Measurements from ENCODE around the gene OIP5. TPM values are rescaled to one million over a fixed set of nuclear protein-coding genes. Genes with fewer than 3 reads are reported as not detected.

Gene OIP5
- total RNA-seq, 1 experiment from 2014 or later = 40.3 TPM

DNA sequence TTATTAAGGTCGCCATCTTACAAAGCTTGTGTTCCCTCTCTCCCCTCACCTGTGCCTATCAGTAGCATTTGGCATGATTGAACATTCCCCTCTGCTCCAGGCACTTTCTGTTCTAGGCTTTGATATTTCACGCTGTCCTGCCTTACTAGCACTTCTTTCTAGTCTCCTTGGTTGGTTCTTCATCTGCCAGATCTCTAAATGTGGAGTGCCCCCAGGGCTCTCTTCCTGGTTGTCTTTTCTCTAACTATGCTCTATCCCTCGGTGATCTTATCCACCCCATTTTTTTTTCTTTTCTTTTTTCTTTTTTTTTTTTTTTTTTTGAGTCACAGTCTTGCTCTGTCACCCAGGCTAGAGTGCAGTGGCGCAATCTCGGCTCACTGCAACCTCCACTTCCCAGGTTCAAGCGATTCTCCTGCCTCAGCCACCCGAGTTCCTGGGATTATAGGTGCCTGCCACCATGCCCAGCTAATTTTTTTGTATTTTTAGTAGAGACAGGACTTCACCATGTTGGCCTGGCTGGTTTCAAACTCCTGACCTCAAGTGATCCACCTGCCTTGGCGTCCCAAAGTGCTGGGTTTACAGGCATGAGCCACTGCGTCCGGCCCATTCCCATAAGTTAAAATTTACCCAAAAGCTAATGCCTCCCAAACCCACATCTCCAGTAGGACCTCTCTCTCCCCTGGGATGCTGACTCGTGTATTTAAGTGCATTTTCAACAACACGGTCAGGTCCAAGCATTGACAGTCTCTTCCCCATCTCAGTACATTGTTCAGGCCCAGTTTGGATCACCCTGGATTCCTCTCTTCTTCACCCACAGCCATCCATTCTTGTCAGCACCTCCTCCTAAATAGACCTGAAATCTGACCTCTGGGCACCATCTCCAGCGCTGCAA is 5.5 kb upstream of the OIP5 start:
- H3K79me2 ChIP-seq (ENCODE audit: low read length) = peaks cover 93% of the 10 kb centered on the region
- no TSS peak for BruUV-seq (replicated peaks)
- no peaks in the 10 kb centered on the region for H3K9me2 ChIP-seq (replicated peaks; ENCODE audit: low read length)
- H3K36me3 ChIP-seq (ENCODE audit: low read depth, low read length) = peaks cover 36% of the 10 kb centered on the region
- no peaks in the 10 kb centered on the region for H3F3A ChIP-seq (ENCODE audit: low read length, unreplicated experiment)
- peaks cover 19% of the 10 kb centered on the region for H3K4me1 ChIP-seq (ENCODE audit: insufficient read depth, low read length)
- H3K27me3 ChIP-seq (ENCODE audit: low read length) = no peaks in the 10 kb centered on the region
- DNase-seq (no peak), ATAC-seq (no peak)
- H4K20me1 ChIP-seq (ENCODE audit: low read length) = peaks cover 6% of the 10 kb centered on the region; the same call in 1 of the 2 replicates
- TF ChIP-seq EZH2phosphoT487 (IDR thresholded peaks at IDR 0.05; ENCODE audit: borderline replicate concordance, low read length) (no peak), EZH2 (IDR thresholded peaks at IDR 0.05; ENCODE audit: low read length, unreplicated experiment) (no peak)
- TF ChIP-seq, protein P1, sequence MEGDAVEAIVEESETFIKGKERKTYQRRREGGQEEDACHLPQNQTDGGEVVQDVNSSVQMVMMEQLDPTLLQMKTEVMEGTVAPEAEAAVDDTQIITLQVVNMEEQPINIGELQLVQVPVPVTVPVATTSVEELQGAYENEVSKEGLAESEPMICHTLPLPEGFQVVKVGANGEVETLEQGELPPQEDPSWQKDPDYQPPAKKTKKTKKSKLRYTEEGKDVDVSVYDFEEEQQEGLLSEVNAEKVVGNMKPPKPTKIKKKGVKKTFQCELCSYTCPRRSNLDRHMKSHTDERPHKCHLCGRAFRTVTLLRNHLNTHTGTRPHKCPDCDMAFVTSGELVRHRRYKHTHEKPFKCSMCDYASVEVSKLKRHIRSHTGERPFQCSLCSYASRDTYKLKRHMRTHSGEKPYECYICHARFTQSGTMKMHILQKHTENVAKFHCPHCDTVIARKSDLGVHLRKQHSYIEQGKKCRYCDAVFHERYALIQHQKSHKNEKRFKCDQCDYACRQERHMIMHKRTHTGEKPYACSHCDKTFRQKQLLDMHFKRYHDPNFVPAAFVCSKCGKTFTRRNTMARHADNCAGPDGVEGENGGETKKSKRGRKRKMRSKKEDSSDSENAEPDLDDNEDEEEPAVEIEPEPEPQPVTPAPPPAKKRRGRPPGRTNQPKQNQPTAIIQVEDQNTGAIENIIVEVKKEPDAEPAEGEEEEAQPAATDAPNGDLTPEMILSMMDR (conservative IDR thresholded peaks at IDR 0.05; ENCODE audit: low read depth, low read length) = no peak
- ChIA-PET CTCF (interaction anchor here (0.6 kb wide), 1 partner anchor 391 kb away, joined by 4 read pairs; no protein-coding TSS in a partner anchor), POLR2A (ENCODE audit: unreplicated experiment) (no interaction called here)
- intact Hi-C loops (cut with micrococcal nuclease) = no loop called here
- no peak overlapping the region for H3K27ac ChIP-seq (ENCODE audit: low read length)
- H3K9ac ChIP-seq (ENCODE audit: low read length) = no peak overlapping the region
- no peak overlapping the region for H3K4me2 ChIP-seq (ENCODE audit: low read length)
- H2AFZ ChIP-seq (ENCODE audit: low read length) = no peak overlapping the region
- no peak overlapping the region for H3K4me3 ChIP-seq (ENCODE audit: low read length)
- H3K9me3 ChIP-seq (ENCODE audit: low read length) = no peaks in the 10 kb centered on the region

- Histone ChIP-seq H3K27me3 (ENCODE audit: low read length) (no peaks in the 10 kb centered on the region), H3K36me3 (ENCODE audit: low read depth, low read length) (peaks cover 29% of the 10 kb centered on the region), H4K20me1 (ENCODE audit: low read length) (peaks cover 5% of the 10 kb centered on the region; the same call in 1 of the 2 replicates), H3F3A (ENCODE audit: low read length, unreplicated experiment) (no peaks in the 10 kb centered on the region), H2AFZ (ENCODE audit: low read length) (no peak overlapping the region), H3K9ac (ENCODE audit: low read length) (no peak overlapping the region), H3K9me2 (replicated peaks; ENCODE audit: low read length) (no peaks in the 10 kb centered on the region), H3K4me3 (ENCODE audit: low read length) (no peak overlapping the region), H3K4me2 (ENCODE audit: low read length) (no peak overlapping the region), H3K4me1 (ENCODE audit: insufficient read depth, low read length) (peaks cover 17% of the 10 kb centered on the region), H3K9me3 (ENCODE audit: low read length) (no peaks in the 10 kb centered on the region), H3K79me2 (ENCODE audit: low read length) (peaks cover 87% of the 10 kb centered on the region), H3K27ac (ENCODE audit: low read length) (no peak overlapping the region)
- intact Hi-C loops (cut with micrococcal nuclease) = no loop called here
- DNase-seq = no peak
- no peak for ATAC-seq
- CTCF ChIA-PET = interaction anchor here (0.6 kb wide), 1 partner anchor 390 kb away, joined by 4 read pairs; no protein-coding TSS in a partner anchor
- BruUV-seq (replicated peaks) = no TSS peak
- POLR2A ChIA-PET (ENCODE audit: unreplicated experiment) = no interaction called here
- TF ChIP-seq, protein P1 (conservative IDR thresholded peaks at IDR 0.05; ENCODE audit: low read depth, low read length) = no peak
- TF ChIP-seq EZH2phosphoT487 (IDR thresholded peaks at IDR 0.05; ENCODE audit: borderline replicate concordance, low read length) = no peak
- no peak for TF ChIP-seq EZH2 (IDR thresholded peaks at IDR 0.05; ENCODE audit: low read length, unreplicated experiment)
Measured at GRCh38 chr15:41337047-41337446, 4.7 kb upstream of the OIP5 start.

DNA sequence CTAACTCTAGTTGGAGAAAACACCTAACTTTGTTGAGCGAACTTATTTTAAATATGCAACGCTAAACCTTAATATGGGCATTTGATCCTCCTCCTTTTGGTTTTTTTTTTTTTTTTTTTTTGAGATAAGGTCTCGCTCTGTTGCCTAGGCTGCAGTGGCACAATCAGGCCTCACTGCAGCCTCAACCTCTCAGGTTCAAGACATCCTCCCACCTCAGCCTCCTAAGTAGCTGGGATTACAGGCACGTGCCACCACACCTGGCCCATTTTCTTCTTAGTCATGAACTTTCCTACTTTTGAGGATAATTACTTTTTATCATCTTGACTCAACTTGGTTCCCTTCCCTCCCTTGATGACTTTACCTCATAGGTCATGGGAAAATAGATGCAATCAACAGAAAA is 4.2 kb upstream of the OIP5 start:
- Histone ChIP-seq H3K9me3 (ENCODE audit: low read length) (no peaks in the 10 kb centered on the region), H3K79me2 (ENCODE audit: low read length) (peaks cover 86% of the 10 kb centered on the region), H3F3A (ENCODE audit: low read length, unreplicated experiment) (no peaks in the 10 kb centered on the region), H3K4me3 (ENCODE audit: low read length) (no peak overlapping the region), H3K9ac (ENCODE audit: low read length) (no peak overlapping the region), H4K20me1 (ENCODE audit: low read length) (no peaks in the 10 kb centered on the region; the same call in 1 of the 2 replicates), H3K9me2 (replicated peaks; ENCODE audit: low read length) (no peaks in the 10 kb centered on the region), H3K27me3 (ENCODE audit: low read length) (no peaks in the 10 kb centered on the region), H3K4me1 (ENCODE audit: insufficient read depth, low read length) (peaks cover 12% of the 10 kb centered on the region; the same call in 1 of the 2 replicates), H3K4me2 (ENCODE audit: low read length) (no peak overlapping the region), H2AFZ (ENCODE audit: low read length) (no peak overlapping the region), H3K36me3 (ENCODE audit: low read depth, low read length) (peaks cover 27% of the 10 kb centered on the region), H3K27ac (ENCODE audit: low read length) (no peak overlapping the region)
- ChIA-PET CTCF (no interaction called here), POLR2A (ENCODE audit: unreplicated experiment) (no interaction called here)
- TF ChIP-seq EZH2phosphoT487 (IDR thresholded peaks at IDR 0.05; ENCODE audit: borderline replicate concordance, low read length) (no peak), EZH2 (IDR thresholded peaks at IDR 0.05; ENCODE audit: low read length, unreplicated experiment) (no peak)
- TF ChIP-seq, protein P1 (conservative IDR thresholded peaks at IDR 0.05; ENCODE audit: low read depth, low read length) = no peak
- BruUV-seq (replicated peaks) = no TSS peak
- DNase-seq (no peak), ATAC-seq (no peak)
- intact Hi-C loops (cut with micrococcal nuclease) = no loop called here

Data from PC-3 (cell line).